SK-N-SH treated with all-trans-retinoic acid at 6 μM for 48 hours (cell line): ENCODE data around the gene CRYBG1.

ENCODE experiments used
- ATAC-seq: fragments of 200-7000 bp; cut with Tn5 transposase; 3 replicates; pipeline ENCODE4 v1.9.1; 2020; ENCODE audit warnings: mild to moderate bottlenecking, moderate library complexity
- ARNTL ChIP-seq: fragments of 450-650 bp; formaldehyde crosslinking; IDR thresholded peaks from 2 replicates; pipeline ENCODE4 v1.5.0; 2020; ENCODE audit warnings: low read depth, mild to moderate bottlenecking, moderate library complexity, borderline replicate concordance
- BACH2 ChIP-seq: fragments of 250-450 bp; sonication (Bioruptor Pico); IDR thresholded peaks from 2 replicates; pipeline ENCODE4 v1.9.0; 2021; ENCODE audit warnings: mild to moderate bottlenecking, borderline replicate concordance
- ESRRG ChIP-seq: fragments of 250-450 bp; sonication (Bioruptor Pico); IDR thresholded peaks from 2 replicates; pipeline ENCODE4 v1.6.1; 2021; ENCODE audit warnings: mild to moderate bottlenecking
- GLIS3 ChIP-seq: fragments of 250-450 bp; sonication (Bioruptor Pico); IDR thresholded peaks from 2 replicates; pipeline ENCODE4 v1.5.0; 2020; ENCODE audit warnings: mild to moderate bottlenecking, moderate library complexity
- ISL1 ChIP-seq: fragments of 250-450 bp; sonication (Bioruptor Pico); IDR thresholded peaks from 2 replicates; pipeline ENCODE4 v2.1.2; 2022; ENCODE audit warnings: mild to moderate bottlenecking, moderate library complexity
- OSR1 ChIP-seq: fragments of 250-450 bp; sonication (Bioruptor Pico); IDR thresholded peaks from 2 replicates; pipeline ENCODE4 v1.8.0; 2022; ENCODE audit warnings: moderate library complexity, mild to moderate bottlenecking, inconsistent platforms
- PPARA ChIP-seq: fragments of 250-450 bp; sonication (Bioruptor Pico); IDR thresholded peaks from 2 replicates; pipeline ENCODE4 v1.5.0; 2020; ENCODE audit warnings: mild to moderate bottlenecking, borderline replicate concordance
- RARB ChIP-seq: fragments of 250-450 bp; sonication (Bioruptor Pico); IDR thresholded peaks from 2 replicates; pipeline ENCODE4 v1.8.0; 2021; ENCODE audit warnings: mild to moderate bottlenecking, moderate library complexity
- SNAI2 ChIP-seq: fragments of 250-450 bp; sonication (Bioruptor Pico); IDR thresholded peaks from 2 replicates; pipeline ENCODE4 v1.5.0; 2020; ENCODE audit warnings: mild to moderate bottlenecking, moderate library complexity
- TCF4 ChIP-seq: fragments of 250-450 bp; sonication (Bioruptor Pico); IDR thresholded peaks from 2 replicates; pipeline ENCODE4 v1.8.0; 2021; ENCODE audit warnings: mild to moderate bottlenecking, moderate library complexity, borderline replicate concordance
- TOX ChIP-seq: fragments of 250-450 bp; sonication (Bioruptor Pico); IDR thresholded peaks from 2 replicates; pipeline ENCODE4 v1.8.0; 2021; ENCODE audit warnings: mild to moderate bottlenecking, moderate library complexity, borderline replicate concordance
- ZC3H10 ChIP-seq: fragments of 250-450 bp; sonication (Bioruptor Pico); IDR thresholded peaks from 2 replicates; pipeline ENCODE4 v1.5.1; 2021; ENCODE audit warnings: mild to moderate bottlenecking, moderate library complexity
- ZFP3 ChIP-seq: fragments of 250-450 bp; sonication (Bioruptor Pico); IDR thresholded peaks from 2 replicates; pipeline ENCODE4 v1.5.0; 2020; ENCODE audit warnings: mild to moderate bottlenecking, moderate library complexity
- ZFP30 ChIP-seq: fragments of 450-650 bp; formaldehyde crosslinking; IDR thresholded peaks from 2 replicates; pipeline ENCODE4 v1.5.0; 2022; ENCODE audit warnings: mild to moderate bottlenecking, moderate library complexity
- ZNF565 ChIP-seq: fragments of 450-650 bp; formaldehyde crosslinking; conservative IDR thresholded peaks from 2 replicates; pipeline ENCODE4 v1.5.0; 2020; ENCODE audit warnings: low read depth, mild to moderate bottlenecking, moderate library complexity
- ZNF70 ChIP-seq: fragments of 450-650 bp; formaldehyde crosslinking; IDR thresholded peaks from 2 replicates; pipeline ENCODE4 v1.5.0; 2020; ENCODE audit warnings: mild to moderate bottlenecking, moderate library complexity
- ZNF8 ChIP-seq: fragments of 450-650 bp; formaldehyde crosslinking; IDR thresholded peaks from 2 replicates; pipeline ENCODE4 v1.5.0; 2020; ENCODE audit warnings: mild to moderate bottlenecking, moderate library complexity
- TF ChIP-seq, protein P1 (sequence below): fragments of 250-450 bp; sonication (Bioruptor Pico); IDR thresholded peaks from 2 replicates; pipeline ENCODE4 v1.5.0; 2020; ENCODE audit warnings: mild to moderate bottlenecking, moderate library complexity
- TF ChIP-seq, protein P2 (sequence below): fragments of 250-450 bp; sonication (Bioruptor Pico); IDR thresholded peaks from 2 replicates; pipeline ENCODE4 v1.8.0; 2021; ENCODE audit warnings: low read depth, mild to moderate bottlenecking, moderate library complexity, borderline replicate concordance
- TF ChIP-seq, protein P3 (sequence below): fragments of 250-450 bp; sonication (Bioruptor Pico); IDR thresholded peaks from 2 replicates; pipeline ENCODE4 v1.5.1; 2021; ENCODE audit warnings: mild to moderate bottlenecking, moderate library complexity
- TF ChIP-seq, protein P4 (sequence below): fragments of 250-450 bp; sonication (Bioruptor Pico); IDR thresholded peaks from 2 replicates; pipeline ENCODE4 v1.8.0; 2020; ENCODE audit warnings: mild to moderate bottlenecking, moderate library complexity, borderline replicate concordance
- TF ChIP-seq, protein P5 (sequence below): fragments of 250-450 bp; sonication (Bioruptor Pico); IDR thresholded peaks from 2 replicates; pipeline ENCODE4 v1.5.1; 2020; ENCODE audit warnings: low read depth, mild to moderate bottlenecking, moderate library complexity

CRYBG1 gene

DNA sequence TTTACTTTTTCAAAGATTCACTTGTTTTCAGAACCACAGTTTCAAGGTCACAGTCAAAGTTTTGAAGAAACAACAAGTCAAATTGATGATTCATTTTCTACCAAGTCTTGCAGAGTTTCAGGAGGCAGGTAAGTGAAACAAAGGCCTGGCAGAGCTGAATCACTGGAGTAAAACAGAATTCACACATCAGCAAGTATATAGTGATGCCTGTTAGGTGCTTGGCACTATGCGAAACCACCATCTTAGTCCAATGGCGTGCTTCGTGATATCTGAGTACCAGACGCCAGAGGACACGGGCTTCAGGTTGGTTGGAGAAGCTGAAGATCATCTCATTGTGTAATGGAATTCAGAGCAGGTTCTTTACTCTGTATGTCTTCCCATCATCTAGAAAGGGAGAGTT, 192.9 kb downstream of the CRYBG1 start:
- TF ChIP-seq ZC3H10 (CRISPR knock-in tag): no peak
- TF ChIP-seq, all 23 proteins: peak for 0
- no peak for ATAC-seq

DNA sequence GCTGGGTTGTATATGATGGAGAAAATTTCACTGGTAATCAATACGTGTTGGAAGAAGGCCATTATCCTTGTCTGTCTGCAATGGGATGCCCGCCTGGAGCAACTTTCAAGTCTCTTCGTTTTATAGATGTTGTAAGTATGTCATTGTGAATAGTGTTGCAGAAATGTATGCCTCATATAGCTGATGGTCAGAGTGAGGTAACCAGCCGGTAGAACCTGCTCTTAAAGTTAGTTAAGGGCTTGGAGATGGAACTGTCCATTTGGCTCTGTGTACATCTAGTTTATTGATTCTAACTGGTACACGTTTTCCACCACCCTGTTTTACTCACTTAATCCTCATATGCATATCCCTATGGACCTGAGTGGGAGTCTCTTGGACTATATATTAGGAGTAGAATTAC, 195.2 kb downstream of the CRYBG1 start:
- TF ChIP-seq OSR1 (CRISPR knock-in tag) (no peak), ZFP3 (CRISPR knock-in tag) (no peak), ZNF8 (no peak), ISL1 (CRISPR knock-in tag) (no peak), BACH2 (CRISPR knock-in tag) (no peak), ARNTL (CRISPR knock-in tag) (no peak), SNAI2 (CRISPR knock-in tag) (no peak), GLIS3 (no peak), ZFP30 (CRISPR knock-in tag) (no peak), TOX (CRISPR knock-in tag) (no peak), ESRRG (CRISPR knock-in tag) (no peak), TCF4 (CRISPR knock-in tag) (no peak), ZNF70 (CRISPR knock-in tag) (no peak), ZNF565 (no peak)
- TF ChIP-seq, protein P1, sequence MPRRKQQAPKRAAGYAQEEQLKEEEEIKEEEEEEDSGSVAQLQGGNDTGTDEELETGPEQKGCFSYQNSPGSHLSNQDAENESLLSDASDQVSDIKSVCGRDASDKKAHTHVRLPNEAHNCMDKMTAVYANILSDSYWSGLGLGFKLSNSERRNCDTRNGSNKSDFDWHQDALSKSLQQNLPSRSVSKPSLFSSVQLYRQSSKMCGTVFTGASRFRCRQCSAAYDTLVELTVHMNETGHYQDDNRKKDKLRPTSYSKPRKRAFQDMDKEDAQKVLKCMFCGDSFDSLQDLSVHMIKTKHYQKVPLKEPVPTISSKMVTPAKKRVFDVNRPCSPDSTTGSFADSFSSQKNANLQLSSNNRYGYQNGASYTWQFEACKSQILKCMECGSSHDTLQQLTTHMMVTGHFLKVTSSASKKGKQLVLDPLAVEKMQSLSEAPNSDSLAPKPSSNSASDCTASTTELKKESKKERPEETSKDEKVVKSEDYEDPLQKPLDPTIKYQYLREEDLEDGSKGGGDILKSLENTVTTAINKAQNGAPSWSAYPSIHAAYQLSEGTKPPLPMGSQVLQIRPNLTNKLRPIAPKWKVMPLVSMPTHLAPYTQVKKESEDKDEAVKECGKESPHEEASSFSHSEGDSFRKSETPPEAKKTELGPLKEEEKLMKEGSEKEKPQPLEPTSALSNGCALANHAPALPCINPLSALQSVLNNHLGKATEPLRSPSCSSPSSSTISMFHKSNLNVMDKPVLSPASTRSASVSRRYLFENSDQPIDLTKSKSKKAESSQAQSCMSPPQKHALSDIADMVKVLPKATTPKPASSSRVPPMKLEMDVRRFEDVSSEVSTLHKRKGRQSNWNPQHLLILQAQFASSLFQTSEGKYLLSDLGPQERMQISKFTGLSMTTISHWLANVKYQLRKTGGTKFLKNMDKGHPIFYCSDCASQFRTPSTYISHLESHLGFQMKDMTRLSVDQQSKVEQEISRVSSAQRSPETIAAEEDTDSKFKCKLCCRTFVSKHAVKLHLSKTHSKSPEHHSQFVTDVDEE (CRISPR knock-in tag): no peak
- TF ChIP-seq, protein P2, sequence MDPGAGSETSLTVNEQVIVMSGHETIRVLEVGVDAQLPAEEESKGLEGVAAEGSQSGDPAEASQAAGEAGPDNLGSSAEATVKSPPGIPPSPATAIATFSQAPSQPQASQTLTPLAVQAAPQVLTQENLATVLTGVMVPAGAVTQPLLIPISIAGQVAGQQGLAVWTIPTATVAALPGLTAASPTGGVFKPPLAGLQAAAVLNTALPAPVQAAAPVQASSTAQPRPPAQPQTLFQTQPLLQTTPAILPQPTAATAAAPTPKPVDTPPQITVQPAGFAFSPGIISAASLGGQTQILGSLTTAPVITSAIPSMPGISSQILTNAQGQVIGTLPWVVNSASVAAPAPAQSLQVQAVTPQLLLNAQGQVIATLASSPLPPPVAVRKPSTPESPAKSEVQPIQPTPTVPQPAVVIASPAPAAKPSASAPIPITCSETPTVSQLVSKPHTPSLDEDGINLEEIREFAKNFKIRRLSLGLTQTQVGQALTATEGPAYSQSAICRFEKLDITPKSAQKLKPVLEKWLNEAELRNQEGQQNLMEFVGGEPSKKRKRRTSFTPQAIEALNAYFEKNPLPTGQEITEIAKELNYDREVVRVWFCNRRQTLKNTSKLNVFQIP: no peak
- TF ChIP-seq, protein P3, sequence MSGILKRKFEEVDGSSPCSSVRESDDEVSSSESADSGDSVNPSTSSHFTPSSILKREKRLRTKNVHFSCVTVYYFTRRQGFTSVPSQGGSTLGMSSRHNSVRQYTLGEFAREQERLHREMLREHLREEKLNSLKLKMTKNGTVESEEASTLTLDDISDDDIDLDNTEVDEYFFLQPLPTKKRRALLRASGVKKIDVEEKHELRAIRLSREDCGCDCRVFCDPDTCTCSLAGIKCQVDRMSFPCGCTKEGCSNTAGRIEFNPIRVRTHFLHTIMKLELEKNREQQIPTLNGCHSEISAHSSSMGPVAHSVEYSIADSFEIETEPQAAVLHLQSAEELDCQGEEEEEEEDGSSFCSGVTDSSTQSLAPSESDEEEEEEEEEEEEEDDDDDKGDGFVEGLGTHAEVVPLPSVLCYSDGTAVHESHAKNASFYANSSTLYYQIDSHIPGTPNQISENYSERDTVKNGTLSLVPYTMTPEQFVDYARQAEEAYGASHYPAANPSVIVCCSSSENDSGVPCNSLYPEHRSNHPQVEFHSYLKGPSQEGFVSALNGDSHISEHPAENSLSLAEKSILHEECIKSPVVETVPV (CRISPR knock-in tag): no peak
- TF ChIP-seq, protein P4, sequence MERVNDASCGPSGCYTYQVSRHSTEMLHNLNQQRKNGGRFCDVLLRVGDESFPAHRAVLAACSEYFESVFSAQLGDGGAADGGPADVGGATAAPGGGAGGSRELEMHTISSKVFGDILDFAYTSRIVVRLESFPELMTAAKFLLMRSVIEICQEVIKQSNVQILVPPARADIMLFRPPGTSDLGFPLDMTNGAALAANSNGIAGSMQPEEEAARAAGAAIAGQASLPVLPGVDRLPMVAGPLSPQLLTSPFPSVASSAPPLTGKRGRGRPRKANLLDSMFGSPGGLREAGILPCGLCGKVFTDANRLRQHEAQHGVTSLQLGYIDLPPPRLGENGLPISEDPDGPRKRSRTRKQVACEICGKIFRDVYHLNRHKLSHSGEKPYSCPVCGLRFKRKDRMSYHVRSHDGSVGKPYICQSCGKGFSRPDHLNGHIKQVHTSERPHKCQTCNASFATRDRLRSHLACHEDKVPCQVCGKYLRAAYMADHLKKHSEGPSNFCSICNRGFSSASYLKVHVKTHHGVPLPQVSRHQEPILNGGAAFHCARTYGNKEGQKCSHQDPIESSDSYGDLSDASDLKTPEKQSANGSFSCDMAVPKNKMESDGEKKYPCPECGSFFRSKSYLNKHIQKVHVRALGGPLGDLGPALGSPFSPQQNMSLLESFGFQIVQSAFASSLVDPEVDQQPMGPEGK (CRISPR knock-in tag): no peak
- ATAC-seq: peak; percentile 29

DNA sequence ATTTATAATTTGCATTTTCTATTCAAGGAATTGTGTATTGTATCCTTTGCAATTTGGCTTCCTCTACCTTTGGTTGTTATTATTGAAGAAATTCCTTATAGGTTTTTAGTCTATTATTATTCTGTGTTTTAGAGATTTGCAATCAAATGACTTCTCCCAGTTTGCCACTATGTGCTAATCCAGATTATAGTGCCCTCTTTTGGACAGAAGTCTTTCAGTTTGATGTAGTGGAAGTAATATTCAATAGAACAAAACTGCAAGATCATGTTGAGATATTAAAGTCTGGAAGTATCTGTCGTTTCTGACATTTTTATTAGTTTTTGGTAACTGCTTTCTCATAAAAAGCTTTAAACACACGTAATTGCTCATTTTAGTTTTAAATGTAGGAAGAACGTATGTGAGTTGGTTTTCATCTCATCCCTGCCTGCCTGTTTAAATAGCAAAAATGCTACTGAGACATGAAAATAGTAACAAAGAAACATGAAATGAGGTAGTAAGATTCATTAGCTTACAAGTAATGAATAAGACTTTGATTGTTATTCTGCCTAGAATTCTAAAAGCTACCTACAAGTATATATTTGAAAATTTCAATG, 195.9 kb downstream of the CRYBG1 start:
- peak; percentile 57 for ATAC-seq
- TF ChIP-seq, protein P4 (CRISPR knock-in tag): no peak
- TF ChIP-seq TCF4 (CRISPR knock-in tag) (no peak), ZNF565 (no peak), ZFP3 (CRISPR knock-in tag) (no peak)

DNA sequence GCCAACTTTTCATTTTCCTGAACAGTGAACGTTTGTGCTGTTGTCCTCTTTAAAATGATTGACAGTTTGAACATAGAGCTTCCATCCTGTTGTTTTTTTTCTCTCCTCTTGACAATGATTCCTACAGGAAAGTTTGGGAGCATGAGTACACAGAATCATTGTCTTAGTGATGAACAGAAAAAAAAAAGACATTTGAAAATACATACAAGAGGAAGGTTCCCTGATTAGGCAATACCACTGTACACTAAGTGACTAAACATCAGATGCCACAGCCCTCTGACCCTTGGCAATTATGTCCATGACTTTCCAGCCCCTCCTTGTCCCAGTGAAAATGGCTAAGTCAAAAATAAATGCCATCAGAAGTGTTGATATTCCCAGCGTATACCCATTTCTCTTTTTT, 197.3 kb downstream of the CRYBG1 start:
- ATAC-seq: no peak

More for the DNA sequence above, 197.3 kb downstream of the CRYBG1 start:
- TF ChIP-seq TOX (CRISPR knock-in tag): no peak
- TF ChIP-seq ZNF565: no peak
- TF ChIP-seq, protein P5, sequence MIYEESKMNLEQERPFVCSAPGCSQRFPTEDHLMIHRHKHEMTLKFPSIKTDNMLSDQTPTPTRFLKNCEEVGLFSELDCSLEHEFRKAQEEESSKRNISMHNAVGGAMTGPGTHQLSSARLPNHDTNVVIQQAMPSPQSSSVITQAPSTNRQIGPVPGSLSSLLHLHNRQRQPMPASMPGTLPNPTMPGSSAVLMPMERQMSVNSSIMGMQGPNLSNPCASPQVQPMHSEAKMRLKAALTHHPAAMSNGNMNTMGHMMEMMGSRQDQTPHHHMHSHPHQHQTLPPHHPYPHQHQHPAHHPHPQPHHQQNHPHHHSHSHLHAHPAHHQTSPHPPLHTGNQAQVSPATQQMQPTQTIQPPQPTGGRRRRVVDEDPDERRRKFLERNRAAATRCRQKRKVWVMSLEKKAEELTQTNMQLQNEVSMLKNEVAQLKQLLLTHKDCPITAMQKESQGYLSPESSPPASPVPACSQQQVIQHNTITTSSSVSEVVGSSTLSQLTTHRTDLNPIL (CRISPR knock-in tag): no peak
- no peak for TF ChIP-seq RARB
- TF ChIP-seq TCF4 (CRISPR knock-in tag): no peak
- no peak for TF ChIP-seq SNAI2 (CRISPR knock-in tag)
- TF ChIP-seq PPARA (CRISPR knock-in tag): no peak
